GM03348 (cell line): ENCODE measurements around the gene CABS1.

ENCODE experiments used
- DNase-seq: peaks from one replicate; pipeline ENCODE4 v3.0.0; 2012; ENCODE audit warnings: low spot score

The CABS1 gene

DNA sequence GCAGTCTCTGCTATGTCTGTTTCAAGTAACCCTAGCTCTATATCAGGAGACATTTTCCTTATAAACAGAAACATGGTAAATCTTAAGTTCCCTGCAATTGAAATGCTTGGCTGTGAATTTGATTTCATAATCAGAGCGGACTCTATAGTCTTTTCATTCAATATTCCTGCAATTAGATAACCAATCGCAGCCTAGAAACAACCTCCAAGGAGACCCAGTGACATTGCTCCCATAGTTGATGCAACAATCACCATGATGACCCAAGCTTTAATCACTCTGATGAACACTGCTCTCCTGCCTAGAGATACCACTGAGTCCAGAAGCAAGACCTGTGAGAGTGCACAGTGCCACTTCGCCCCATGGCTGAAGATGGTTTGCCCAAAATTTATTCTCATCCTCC is at the start of gene CABS1:
Gene CABS1 (plus strand): TSS at position 301 of the 400 bp plus-strand sequence. CDS start 59 bp downstream, at position 360.
- no peak for DNase-seq

DNA sequence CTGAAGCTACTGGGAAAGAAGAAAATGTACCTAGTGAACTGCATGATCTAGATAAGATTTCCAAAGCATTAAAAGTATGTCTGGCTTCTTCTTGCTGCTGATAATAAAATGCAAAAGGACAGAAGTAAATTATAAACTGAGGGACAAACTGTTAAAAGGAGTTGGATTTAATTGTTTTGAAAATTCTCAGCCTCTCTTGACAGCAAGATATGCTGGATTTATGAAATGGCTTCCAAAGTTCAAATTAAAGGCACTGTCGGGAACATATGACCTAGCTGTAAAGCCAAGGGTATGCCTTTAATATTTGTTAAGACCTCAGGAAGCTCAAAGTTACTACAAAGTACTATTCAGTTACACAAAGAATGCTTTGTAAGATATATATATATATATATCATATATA is 46.1 kb upstream of the CABS1 start:
- no peak for DNase-seq

DNA sequence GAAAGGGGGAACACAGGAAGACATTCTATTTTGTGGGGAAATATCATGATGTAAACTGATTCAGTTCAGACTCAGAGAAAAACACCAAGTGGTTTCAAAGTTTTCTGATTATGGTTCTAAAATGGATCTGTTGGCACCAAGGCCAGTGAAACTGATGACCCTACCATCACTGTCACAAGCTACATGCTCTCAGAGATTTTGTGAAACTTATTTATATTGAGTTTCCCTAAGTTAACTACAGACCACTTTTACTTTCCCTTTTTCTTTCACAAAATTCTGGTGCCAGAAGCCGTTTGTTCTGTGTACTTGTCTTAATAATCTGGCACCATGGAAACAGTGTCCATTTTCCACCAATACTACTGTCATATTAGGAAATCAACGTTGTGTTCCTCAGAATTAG is 43.4 kb upstream of the CABS1 start:
- DNase-seq, result no peak

DNA sequence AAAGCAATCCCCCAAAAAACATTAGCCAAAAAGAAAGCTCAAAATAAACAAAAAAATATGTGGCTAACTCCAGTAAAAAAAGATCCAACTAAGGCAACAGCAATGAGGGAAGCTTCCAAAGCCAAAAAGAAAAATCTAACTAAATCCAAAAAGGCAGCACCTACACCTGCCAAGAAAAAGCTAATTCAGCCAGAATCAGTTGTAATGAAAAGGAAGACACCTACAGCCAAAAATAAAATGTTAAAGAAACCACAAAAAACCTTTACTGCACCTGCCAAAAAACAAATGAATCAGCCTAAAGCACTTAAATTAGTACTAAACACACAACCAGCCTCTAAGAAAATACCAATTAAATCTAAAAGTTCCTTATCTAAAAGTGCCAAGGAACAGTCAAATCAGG is 37.2 kb upstream of the CABS1 start:
- no peak for DNase-seq

DNA sequence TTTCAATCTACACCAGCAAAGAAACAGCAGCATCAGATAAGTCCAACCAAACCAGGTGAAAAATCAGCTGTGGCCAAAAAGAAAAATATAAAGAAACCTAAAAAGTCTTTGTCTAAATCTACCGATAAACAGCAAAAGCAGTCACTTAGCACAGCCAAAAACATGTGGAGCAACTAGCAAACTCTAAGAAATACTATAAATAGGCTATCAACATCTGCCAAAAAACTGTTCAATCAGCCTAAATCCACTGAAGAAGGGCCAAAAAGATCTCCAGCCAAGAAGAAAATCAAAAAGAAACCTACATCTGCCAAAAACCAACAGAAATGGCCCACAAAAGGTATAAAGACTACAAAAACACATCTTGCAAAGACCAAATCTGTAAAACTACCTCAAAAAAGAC is 36.7 kb upstream of the CABS1 start:
- DNase-seq, result no peak

DNA sequence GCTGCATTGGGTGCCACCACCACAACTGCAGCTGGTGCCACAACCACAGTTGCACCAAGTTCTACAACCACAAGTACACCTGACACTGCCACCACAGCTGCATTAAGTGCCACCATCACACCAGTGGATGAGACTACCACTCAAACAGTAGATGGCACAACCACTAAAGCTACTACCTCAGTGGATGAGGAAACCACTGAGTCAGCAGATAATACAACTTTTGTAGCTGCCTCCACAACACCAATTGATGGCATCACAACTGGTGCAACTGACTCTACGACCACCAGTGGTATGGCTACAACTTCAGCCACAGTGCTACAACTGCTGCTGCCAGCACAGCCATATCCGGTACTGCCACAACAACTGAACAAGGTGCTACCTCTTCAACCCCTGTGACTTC is 35.1 kb upstream of the CABS1 start:
- DNase-seq, result no peak

DNA sequence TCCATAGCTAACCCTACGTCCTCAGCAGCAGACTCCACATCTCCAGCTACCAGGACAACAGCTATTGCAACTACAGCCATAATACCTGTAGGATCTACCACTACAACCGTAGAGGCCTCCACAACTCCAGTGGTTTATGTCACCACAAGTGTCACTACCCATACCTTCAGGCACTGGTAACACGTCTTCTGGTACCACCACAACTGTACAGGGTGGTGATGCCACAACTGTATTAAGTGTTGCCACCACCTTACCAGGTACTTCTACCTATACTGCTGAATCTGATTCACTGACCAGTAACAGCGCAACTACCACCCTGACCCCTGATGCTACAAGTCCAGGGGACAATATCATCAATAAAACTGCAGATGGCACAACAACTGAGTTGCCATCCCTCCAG is 34.6 kb upstream of the CABS1 start:
- DNase-seq, result no peak

DNA sequence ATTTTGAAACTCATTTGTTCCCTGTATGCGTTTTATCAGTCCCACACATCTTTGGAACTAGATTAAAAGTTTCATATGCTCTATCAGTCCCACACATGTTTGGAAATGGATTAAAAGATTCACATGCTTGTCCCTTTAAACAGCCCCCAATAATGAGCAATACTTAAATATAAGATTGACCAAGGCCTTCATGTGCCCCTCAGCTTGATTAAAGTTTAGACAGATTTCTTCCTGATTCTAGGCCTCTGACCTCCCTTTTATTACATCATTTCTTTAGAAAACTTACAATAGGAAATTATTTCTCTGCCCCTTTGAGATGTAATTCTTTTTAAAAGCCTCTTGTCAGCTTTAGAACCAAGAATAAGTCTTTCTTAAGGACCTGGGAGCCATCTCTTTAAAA is 31.7 kb upstream of the CABS1 start:
- DNase-seq, result no peak

DNA sequence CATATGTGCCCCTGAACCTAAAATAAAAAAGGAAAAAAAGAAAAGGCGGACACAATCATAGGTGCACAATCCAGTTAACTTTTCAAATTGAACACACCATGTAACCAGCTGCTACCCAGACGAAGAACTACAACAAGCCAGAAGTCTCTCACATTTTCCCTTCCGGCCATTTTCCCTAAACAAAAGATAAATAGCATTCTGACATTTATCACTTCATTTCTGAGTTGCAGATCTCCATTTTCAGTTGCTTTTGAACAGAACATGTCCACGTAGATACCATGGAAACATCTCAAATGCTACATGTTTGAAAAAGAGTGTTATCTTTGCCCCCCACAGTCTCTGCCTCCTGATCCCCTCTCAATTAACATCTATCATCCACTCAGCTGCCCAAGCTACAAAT is 29.2 kb upstream of the CABS1 start:
- no peak for DNase-seq

DNA sequence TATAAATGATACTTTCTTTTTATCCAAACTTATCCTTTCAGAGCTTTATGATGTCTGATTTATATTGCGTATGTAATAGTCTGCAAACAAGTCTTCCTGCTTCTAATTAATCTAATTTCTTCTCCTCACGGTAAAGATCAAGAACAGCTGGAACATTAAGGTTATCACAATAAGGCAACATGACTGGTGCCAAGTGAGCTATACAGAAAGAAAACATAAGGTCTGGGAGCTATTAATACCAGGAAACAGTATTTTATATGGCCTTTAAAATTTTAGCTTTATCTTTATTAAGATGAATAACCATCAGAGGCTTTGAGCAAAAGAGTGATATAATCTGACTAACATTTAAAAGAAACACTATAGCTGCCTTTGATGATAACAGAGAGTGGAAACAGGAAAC is 28.7 kb upstream of the CABS1 start:
- DNase-seq, result no peak

DNA sequence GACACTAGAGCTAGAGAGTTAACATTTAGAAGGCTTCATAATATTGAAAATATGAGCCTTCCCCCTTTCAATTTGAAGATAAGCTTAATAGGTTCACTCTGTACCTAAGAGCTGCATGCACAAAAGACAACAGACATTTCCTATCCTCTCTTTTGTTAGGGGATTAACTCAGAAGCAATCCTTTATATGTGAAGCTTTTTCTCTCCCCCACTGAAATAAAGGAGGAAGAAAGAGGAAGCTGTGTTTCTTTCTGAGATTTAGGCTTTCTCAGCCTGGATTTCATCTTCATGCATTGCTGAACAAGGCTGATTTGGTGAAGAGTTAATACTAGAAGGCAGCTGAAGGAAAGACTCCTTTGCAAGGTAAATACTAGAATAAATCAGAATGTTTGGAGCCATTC is 21.0 kb upstream of the CABS1 start:
- no peak for DNase-seq

DNA sequence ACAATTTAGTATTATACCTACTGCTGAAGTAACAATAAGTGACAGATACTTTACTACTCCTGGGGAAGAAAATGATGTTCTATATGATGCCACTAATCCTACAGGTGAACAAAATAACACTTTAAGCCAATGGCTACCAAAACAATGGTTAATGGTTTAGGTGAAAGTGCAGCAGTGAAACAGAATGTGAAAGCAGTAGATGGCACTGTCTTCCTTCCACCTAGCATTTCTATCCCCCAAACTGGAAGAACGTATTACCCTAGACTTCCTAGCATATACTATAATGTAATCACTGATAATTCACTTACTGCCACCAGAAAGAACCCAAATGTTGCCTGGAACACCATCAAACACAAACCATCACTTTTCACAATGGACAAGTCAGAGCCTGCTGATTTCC is 18.9 kb upstream of the CABS1 start:
- DNase-seq, result no peak

DNA sequence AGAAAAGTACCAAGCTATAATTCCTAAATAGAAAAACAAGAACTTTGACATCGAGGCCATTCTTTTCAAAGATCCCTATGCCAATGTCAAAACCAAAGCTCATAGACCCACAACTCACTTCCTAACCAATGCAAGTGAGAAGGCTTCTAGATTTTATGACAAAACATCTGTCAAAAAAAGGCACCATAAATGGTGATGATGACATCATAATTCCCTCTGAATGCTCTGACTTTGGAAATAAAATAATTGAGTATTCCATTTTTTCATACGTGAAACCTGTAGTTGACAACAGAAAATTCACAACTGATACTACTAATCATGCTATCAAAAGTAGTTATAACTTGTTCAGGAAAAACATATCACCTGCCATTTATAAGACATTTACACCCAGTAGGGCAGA is 8.7 kb upstream of the CABS1 start:
- no peak for DNase-seq

DNA sequence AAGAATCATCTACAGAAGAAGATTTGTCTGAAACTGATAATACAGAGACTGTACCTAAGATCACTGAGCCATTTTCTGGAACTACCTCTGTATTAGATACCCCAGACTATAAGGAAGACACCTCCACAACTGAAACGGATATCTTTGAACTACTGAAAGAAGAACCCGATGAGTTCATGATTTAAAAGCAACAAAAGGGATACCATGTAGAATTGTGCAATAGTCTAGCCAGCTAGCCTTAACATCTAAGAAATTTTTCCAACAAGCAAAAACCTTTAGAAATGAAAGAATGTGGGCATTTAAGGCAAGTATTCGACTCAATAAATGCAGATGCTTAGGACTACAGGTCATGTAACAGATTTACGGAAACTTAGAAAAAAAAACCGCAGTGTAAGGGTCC is 1.3 kb downstream of the CABS1 start:
- DNase-seq, result no peak

DNA sequence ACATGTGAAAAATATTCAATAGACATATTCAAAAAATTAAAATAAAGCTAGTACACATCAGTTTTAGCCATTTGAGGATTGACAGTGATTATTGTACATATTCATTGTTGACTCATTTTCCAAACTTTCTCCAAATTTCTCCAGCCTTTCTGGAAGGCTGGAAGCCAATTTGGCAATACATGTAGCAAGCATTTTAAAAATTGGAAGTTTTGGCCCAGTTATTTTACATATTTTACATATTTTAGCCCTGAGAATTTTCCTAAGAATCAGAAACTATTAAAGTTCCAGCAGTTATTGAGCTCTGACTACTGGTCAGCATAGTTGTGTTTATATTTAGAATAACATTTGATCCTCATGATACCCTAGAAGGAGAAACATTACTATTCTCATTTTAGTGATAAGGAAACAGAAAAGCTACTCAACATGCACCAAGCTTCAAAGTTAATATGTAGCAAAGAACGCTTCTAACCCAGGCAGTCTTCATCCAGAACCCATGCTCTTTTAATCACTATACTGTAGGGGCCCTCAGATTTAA is 3.2 kb downstream of the CABS1 start:
- DNase-seq, result no peak

DNA sequence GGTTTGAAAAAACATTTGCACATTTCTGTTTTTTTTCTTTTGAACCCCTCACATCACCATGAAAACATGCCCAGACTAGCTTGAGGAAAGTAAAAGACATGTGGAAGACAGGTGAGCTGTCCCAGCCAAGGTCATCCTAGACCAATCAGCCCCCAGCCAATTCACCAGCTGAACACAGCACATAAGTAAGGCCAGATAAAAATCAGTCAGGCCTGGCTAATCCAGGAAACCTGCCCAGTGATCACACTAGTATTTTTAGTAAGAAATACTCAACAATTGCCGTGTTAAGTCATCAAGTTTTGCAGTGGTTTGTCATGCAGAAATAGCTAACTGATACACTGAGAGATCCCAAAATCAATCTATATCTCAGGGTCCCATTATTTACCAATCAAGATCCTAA is 21.4 kb downstream of the CABS1 start:
- no peak for DNase-seq

DNA sequence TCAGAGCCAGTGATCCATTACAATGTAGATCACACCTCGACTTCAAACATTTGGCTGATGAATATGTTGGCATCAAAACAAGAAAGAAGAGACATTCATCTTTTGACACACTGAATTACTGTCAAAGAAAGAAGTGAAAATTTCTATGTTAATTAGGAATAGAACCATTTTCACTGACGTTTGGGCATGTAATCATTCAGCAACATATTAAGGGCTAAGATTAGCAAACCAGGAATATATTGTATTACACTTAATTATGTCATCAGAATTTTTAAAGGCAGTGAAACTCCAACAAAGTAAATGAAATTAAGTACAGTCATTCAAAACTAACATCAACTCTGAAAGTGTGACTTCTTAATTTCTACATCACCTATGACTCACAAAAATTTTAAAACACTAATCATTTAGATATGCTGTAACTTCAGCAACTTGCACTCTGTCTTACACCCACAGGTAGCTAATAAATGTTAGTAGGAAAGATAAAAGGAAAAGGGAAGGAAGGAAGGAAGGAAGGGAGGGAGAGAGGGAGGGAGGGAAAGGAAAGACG is 24.4 kb downstream of the CABS1 start:
- no peak for DNase-seq

DNA sequence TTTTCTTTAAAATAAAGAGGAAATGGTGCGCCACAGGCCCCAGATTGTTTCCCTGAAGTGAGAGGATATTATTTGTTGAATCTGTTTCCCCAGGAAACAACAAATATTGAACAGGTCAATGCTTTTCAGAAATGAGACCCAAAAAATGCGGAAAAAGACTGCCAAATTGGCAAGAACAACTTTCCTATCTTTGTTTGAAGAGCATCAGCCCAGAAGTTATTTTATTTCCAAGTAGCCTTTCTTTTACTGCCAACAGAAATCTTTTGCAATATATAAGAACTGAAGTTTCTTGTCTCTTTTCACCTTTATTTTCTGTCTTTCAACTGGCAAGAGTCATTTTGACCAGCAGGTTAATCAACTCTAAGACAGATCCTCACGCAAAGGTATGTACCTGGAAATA is 25.7 kb downstream of the CABS1 start, which contains the start of gene SMR3A:
Gene SMR3A (plus strand): TSS at position 301 of the 400 bp plus-strand sequence. CDS start 1,356 bp downstream, outside the sequence.
- DNase-seq, result no peak

DNA sequence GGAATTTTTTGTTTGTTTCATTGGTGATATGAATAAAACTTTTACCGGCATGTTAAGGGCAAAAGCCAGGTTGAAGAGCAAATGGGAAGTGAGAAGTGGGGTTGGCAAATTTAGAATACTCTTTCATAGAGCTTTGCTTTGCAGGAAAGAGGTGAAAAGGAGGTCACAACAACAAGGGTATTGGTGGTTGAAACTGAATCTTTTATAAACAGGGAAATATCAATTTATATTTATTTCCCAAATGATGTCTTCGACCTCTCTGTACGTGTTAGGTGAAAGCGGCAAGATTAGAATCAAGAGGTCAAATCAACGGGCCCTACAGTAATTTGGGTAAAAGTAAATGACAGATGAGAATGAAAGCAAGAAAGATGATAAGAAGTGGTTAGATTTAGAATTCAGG is 29.2 kb downstream of the CABS1 start:
- no peak for DNase-seq

DNA sequence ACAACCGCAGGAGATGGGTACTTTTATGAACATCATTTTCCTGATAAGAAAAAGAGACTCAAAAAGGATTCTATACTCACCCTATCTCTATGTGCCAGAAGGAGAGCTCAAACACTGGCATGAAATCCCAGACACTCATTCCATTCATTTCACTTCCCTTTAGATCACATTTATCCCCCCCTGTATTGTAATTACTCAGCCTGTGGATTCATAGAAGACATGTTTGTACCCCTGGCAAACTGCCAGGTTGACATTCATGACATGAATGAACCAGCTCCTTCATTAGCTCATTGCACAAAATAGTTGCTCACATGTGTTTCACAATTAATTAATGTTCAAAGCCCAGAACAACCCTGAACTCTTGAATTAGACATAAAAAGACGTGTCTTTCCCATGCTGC is 30.7 kb downstream of the CABS1 start:
- DNase-seq, result no peak

DNA sequence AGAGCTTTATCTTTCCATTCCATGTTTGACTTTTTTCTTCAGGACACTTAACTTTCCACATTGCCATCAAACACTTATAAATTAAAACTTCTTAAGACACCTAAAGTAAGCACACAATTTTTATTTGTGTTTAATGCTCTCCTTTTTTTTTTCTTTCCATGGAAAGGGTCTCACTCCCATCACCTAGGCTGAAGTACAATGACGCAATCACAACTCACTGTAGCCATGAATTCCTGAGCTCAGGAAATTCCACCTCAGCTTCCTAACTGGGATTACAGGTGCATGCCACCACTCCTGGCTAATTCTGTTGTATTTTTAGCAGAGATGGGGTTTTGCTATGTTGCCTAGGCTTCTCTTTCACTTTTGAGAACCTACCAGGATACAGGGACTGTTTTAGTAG is 33.0 kb downstream of the CABS1 start:
- no peak for DNase-seq

DNA sequence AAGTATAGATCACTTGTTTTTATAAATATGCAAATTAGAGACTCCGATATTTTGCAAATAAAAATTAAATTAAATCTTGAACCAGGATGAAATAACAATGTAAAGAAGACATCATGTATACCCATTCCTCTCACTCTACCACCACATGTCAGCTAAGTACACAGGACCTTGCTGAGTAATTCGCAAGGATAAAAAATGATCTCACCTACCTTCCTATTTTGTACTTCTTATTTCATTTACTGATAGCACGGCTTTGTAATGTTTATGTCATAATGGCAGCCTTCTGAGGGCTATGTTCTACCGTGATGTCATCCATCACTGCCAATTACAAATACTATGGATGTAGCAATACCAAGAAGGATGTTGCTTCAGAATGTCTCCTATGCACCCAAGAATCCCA is 37.2 kb downstream of the CABS1 start:
- DNase-seq, result no peak

DNA sequence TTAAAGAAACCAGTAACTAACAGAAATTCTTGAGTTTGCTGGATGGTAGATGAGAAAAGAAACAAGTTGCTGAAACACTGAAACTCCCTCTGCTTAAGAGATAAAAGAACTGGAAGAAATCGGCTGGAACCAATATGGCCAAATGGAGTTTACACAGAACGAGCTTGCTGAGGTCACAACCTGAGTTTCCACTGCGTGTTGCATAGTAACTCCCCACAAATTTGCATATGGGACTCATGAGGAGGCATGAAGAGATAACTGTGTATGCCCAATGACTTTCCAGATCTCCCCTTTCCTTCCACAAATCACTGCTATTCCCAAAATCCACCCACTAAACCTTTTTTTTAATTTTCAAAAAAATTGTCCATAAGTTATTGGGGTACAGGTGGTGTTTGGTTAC is 38.0 kb downstream of the CABS1 start:
- no peak for DNase-seq

DNA sequence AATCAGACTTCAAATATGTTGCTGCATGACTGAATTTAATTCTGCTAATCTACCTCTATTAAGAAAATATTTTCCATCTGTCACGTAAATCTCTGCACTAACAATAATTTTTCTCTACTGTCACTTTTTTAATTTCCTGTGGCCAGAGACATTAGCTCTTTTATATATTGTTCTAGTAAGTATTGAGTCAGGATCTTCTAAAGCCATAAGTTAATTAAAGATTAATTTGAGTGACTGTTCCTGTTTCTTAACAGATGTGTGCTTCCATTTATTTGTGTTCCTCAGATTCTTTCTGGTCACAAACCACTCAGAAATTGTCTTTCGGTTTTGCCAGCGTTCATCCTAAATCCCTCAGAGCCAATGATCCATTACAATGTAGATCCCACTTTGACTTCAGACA is 45.8 kb downstream of the CABS1 start:
- DNase-seq, result no peak
